GM19324 (cell line): ENCODE results near the gene TMPRSS9.

Experiments used
- ATAC-seq: cut with Tn5 transposase; IDR thresholded peaks from one replicate; pipeline ENCODE4 v1.9.1; 2021; ENCODE audit warnings: mild to moderate bottlenecking, moderate library complexity; ENCODE audit not compliant: unreplicated experiment, low FRiP score

TMPRSS9 gene

DNA sequence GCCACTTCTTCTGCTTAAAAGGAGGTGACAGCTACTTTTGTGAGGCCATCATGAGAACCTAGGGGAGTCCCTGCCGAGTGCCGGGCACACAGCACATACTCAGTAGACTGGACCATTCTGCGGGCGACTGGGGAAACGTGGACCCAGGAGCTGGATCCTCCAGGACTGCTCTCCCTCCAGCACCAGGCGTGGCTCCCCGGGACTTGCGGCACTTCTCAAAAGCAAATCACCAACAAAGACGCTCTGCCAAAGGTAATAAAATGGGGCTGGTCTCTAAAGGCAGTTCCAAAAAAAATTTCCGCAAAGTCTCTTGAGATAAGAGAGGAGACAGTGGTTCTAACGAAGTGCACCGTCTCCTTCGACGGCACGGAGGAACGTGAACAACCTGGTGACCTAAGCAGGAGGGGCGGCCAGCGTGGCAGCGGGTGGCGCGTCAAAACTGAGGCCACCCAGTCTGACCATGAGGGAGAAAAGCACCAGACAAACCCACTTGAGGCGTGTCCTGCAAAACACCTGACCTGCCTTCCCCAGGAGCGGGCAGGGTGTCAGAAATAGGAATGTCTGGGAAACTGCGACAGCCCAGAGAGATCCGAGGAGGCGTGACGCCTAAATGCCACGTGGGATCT, 1.4 kb upstream of the TMPRSS9 start:
- ATAC-seq, result no peak

GRCh38 chr19:2360833-2361232, 768 bp downstream of the TMPRSS9 start:
- no peak for ATAC-seq

DNA sequence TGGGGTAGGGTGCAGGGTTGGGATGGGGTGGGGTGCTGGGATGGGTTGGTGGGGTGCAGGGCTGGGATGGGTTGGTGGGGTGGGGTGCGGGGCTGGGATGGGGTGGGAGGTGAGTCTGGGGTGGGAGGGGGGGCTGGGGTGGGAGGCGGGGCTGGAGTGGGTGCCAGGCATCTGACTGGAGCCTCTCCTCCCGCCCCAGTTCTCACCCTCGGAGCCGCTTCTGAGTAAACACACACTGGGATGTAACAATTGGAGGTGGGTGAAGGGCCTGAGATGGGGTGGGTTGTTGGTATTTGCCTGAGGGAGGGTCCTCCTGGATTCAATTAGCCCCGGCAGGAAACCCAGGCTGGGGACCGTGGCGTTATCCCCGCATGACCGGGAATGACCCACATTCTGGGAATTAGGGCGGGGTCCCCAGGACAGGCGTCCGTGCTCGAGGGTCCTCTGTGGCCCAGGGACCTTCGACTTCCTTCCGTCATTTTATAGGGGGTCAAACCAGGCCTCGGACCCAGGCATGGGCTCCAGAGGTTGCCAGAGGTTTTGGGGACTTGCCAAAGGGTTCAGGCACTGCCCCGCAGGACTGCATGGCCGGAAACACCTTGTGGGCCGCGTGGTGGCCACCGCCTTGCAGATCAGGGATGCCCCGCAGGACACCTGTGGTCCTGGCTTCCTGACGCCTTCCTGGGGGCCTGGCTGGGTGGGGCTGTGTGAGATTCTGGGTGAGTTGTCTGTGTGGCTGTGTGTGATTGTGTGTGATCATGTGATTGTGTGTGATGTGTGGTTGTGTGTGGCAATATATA, 1.4 kb downstream of the TMPRSS9 start:
- ATAC-seq, result no peak

DNA sequence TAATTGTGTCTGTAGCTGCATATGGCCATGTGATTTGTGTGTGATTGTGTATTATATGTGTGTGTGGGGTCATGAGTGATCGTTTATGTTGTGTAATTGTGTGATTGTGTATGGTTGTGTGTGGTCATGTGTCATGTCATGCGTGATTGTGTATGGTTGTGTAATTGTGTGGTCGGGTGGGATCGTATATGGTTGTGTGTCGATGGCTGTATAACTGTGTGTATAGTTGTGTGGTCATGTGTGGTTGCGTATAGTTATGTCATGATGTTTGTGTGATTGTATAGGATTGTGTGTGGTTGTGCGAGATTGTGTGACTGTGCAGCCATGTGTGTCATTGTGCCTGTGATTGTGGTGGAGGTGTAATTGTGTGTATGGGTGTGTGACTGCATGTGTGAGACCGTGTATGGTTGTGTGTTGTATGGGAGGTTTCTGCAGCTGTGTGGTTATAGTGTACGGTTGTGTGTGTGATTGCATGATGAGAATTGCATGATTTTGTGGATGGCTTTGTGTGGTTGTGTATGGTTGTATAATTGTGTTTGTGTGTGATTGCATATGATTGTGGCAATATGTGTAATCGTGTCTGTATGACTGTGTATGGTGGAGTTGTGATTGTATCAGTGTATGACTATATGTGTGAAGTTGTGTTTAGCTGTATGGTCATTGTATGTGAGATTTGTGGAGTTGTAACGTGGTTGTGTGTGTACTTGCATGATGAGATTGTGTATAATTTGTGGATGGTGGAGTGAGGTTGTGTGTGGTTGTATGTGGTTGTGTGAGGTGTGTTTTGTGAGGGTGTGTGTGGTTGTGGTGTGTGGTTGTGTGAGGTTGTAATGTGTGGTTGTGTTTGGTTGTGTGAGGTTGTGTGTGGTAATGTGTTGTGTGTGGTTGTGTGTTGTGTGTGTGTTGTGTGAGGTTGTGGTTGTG, 2.2 kb downstream of the TMPRSS9 start:
- no peak for ATAC-seq

DNA sequence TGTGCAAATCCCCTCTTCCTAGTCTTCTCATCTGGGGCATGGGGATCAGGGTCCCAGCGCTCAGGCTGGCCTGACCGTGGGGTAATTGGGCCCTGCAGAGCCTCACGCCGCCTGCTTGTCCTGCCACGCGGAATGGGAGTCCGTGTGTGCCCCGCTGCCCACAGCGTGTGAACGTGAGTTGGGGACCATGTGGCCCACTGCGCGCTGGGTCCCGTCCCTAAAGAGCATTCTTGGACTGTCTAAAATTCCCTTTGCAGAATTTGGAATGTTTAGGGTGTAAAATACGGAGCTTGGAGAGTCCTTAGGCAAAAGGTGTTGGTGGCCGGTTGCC, 2.9 kb downstream of the TMPRSS9 start:
- ATAC-seq, result no peak

DNA sequence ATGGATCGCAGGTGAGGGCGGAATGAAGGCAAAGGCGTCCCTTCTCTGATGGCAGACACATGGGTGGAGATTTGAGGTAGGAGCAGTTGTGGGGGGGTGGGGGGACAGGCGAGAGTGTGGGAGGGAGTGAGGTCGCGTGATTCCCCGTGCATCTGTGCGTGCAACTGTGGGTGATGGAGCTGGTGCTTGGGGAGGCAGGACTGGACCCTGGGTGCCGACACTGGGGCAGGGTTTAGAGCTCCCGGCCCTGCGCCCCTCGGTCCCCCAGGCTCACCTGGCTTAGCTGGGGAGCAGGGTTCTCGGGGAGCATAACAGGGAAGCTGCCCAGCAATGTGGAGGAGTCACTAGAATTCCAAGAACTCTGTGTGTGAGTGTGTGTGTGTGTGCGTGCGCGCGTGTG, 3.4 kb downstream of the TMPRSS9 start:
- no peak for ATAC-seq

DNA sequence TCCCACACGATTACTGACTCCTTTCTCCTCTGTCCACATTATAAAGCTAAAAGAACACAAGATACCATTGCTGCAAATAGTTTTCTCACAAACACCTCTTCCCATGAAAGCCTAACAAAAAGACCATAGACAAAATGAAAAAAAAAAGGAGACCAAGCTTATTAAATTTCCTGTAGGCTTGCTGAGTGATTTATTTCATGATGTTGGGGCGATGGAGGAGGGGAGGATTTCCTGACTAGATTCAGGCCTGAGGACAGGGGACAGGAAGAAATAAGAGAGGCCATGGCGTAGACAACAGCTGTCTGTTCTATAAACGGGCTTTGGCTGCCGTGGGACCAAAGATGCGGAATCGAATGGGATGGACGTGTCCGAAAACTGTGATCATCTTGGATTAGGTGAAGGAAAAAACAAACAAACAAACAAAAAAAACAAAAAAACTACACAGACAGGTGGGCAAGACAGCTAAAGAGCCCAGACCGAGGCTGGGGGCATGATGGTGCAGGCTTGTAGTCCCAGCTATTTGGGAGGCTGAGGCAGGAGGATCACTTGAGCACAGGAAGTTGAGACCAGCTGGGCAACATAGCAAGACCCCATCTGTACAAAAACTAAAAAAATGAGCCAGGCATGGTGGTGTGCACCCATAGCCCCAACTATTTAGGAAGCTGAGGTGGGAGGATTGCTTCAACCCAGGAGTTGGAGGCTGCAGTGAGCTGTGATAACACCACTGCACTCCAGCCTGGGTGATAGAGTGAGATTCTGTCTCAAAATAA, 5.3 kb downstream of the TMPRSS9 start:
- no peak for ATAC-seq

GRCh38 chr19:2371656-2372055, 11.6 kb downstream of the TMPRSS9 start:
- no peak for ATAC-seq

- no peak for ATAC-seq
These were observed 12.1 kb downstream of the TMPRSS9 start for GRCh38 chr19:2372076-2372612.

- ATAC-seq, result no peak
These were observed 14.7 kb downstream of the TMPRSS9 start for GRCh38 chr19:2374808-2375207.

- ATAC-seq, result no peak
These were observed 15.5 kb downstream of the TMPRSS9 start for GRCh38 chr19:2375353-2376121.

- ATAC-seq, result no peak
These were observed 16.9 kb downstream of the TMPRSS9 start for GRCh38 chr19:2376784-2377519.

GRCh38 chr19:2380567-2380966, 20.5 kb downstream of the TMPRSS9 start:
- ATAC-seq, result no peak

- no peak for ATAC-seq
These were observed 21.2 kb downstream of the TMPRSS9 start for GRCh38 chr19:2381148-2381820.

DNA sequence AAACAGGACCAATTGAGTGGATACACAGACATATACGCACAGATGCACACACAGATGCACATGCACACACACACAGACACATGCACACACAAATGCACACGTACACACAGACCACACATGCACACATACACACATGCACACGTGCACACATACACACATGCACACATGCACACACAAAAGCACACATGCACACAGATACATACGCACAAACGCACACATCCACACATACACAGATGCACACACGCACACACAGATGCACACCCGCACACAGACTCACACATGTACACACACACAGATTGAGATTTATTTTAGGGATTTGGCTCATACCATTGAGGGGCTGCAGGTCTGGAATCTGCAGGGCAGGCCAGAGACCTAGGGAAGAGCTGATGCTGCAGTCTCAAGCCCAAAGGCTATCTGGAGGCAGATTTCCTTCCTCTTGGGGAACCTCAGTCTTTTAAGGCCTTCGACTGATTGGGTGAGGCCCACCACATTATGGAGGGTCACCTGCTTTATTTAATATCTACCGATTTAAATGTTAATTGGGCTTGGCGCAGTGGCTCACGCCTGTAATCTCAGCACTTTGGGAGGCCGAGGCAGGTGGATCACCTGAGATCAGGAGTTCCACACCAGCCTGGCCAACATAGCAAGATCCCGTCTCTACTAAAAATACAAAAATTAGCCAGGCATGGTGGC, 22.6 kb downstream of the TMPRSS9 start:
- ATAC-seq, result no peak

DNA sequence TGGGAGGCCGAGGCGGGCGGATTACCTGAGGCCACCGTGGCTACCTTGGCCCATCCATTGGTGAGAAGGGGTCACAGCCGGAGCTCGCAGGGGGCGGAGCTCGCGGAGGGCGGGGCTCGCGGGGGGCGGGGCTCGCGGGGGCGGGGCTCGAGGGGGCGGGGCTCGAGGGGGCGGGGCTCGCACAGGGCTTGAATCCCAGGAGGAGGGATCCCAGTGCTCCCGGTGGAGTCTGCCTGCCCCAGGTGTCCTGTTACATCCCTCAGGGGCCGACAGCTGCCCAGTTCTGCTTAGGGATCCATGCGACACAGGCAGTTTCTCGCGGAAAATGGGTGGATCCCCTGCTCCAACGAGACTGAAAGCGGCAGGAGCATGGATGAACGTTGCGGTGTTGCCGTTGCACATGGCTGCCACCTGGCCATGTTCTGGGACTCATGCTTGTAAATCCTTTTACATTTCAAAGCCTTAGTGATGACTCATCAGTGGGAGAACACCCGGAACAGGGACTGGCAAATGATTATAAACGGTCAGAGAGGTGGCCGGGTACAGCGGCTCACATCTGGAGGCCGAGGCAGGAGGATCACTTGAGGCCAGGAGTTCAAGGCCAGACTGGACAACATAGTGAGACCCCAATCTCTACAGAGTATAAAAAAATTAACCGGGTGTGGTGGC, 25.1 kb downstream of the TMPRSS9 start:
- ATAC-seq, result no peak
